IPS-NIHi11 (cell line): ENCODE data around the gene RAD51B.
"Not testable (repeated sequence)": the region's sequence is repeated elsewhere in the genome, so short reads cannot be mapped to it uniquely, and the experiment has no call there.

Source experiments
- DNase-seq: peaks from one replicate; pipeline ENCODE4 v3.0.0; 2012; ENCODE audit warnings: mixed read lengths, low spot score

Gene RAD51B

DNA sequence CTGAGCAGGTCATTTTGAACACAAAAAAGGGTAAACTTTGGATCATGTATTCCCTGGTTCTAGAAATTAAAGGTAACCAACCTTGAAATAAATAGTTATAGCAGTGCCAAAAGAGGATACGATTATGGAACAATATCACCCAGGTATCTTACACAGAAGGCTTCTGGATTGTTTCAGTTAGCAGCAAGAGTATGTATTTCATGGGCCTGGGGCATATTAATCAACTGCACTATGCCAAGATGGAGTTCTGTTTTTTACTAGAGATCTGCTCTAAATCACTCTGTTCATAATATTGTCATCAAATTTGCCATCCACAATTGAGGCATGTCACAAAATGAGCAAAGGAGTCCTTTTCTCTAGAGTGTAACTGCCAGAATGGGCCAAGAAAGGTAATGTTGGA, 357.1 kb downstream of the RAD51B start:
- DNase-seq: no peak

- DNase-seq: no peak
Observed at GRCh38 chr14:68177728-68178127, 358.1 kb downstream of the RAD51B start.

GRCh38 chr14:68178282-68178681, 358.7 kb downstream of the RAD51B start:
- DNase-seq: no peak

DNA sequence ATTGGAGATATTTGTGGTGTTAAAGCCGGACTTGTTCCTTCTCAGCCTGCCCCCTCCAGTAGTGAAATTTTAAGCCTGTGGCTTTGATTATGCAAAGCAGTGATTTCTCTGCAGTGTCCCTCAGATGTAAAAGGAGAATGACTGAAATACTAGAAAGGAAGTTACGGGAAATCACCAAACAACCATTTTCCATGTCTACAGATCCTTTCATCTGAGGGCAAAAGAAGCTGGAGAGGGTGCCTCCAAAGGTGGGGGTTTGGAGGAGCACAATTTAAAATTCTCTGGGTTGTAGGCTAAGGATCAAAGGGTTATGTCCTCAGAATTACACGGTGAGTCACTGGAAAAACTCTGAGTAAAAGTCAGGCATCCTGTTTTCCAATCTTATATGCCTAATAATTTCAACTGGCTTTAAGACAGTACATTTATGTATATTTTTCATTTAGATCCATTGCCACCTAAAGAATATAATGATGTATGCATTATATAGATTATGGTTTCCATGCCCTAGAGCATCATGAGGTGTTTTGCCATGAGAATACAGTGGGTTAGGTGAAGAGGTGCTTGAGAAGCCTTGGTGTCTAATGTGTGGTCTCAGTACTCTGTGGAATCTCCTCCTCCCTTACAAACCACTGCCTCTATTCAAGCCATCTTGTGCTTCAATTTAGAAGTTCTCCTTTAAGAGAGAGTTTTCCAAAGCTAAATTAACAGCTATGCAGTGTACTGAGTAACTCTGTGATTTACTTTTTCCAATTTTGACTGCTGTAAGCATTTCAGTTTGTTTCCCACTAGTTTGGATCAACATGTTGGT, 362.1 kb downstream of the RAD51B start:
- DNase-seq: no peak

DNA sequence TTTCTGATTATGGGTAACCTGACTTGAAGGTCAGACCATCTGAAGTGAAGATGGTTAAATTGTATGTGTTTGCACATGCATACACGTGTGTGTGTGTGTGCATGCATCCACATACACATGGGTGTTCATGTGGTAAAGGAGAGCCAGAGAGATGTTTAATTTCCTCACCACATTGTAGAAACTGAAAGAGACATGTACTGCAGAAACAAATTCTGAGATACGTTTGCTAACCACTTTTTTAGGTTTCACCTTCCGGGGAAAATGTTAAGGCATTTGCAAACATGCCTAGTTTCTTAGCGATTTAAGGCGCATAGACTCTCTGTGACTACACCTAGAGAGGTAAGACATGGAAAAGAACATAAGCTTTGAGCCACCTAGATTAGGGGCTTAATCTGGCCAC, 362.9 kb downstream of the RAD51B start:
- DNase-seq: no peak

- not testable (repeated sequence) for DNase-seq
Observed at GRCh38 chr14:68186500-68187276, 367.1 kb downstream of the RAD51B start.

GRCh38 chr14:68188174-68188573, 368.6 kb downstream of the RAD51B start:
- DNase-seq: no peak

GRCh38 chr14:68190032-68190431, 370.5 kb downstream of the RAD51B start:
- no peak for DNase-seq

DNA sequence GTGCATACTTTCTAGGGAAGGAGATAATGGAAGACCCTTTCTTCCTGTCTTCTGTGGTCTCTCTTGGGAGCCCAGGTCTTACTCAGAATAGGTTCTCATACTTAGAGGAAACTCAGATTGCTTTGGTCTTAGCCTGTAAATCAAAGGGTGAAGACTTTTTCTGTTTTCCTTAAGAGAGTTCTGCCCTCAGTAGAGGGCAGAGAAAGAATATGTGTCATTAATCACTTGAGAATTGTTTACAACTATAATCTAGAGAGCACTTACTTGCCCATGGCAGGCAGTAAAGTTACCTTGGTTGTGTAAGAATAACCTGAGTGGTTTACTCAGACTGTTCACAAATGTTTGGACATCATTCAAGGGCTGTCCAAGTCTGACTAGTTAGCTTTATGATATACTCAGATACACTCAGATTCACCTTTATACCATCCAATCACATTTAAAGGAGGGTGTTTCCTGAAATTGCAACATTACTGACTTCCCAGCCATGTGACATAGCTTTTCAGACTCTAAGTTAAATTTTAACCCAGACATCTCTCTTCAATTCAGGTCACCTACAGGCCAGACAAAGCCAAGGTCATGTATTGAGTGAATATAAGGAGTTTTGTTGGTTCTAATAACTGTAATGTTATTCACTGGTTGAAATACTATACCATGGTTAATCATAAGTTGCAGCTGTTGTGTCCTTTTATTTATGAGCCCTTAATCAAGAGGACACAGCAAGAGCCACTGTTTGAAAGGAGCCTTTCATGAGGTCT, 372.2 kb downstream of the RAD51B start:
- no peak for DNase-seq

DNA sequence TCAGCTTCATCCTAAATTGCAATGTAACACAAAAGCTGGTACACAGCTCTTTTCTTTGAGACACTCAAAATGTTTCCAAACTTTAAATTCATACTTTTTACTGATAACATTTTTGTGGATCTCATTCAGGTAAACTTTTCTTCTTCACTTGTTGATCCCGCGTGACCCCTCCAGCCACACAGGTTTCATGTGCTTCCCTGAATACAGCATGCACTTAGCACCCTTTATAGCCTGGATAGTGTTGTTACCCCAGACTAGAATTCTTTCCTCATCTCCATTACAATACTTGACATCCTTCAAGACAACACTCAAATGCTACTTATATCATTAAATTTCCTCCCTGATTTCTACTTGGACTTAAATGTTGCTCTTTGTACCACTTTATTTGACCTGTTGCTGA, 373.4 kb downstream of the RAD51B start:
- no peak for DNase-seq

DNA sequence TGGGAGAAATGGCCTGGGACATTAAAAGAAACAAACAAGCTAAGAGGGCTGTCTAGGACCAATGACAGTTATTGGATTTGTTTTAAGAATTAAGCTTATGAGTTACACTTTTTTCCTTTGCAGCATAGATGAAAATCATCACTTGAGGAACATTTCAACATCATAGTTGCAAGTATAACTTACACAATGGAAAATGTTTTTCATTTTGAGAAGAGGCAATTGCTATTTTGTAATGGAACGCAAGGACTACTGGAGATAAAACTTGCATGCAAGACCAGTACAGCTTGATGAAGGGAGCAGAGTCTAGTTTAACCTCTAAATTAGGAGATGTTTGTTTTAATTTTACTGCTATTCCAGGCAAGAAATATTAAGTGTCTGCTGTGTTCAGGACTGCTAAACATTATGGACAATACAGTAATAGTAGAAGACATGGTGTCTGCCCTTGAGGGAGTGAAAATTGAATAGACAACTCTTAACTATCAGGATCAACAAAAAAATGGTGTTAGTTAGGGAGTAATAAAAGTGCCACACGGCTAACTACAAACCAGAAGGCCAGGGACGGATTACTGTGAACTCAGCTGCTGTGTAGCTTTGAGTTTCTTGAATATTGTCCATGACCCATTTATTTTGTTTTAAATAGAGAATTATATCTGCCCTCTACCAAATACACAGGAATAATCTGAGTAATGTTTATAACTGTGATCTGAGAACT, 374.5 kb downstream of the RAD51B start:
- DNase-seq: no peak

GRCh38 chr14:68195126-68195525, 375.5 kb downstream of the RAD51B start:
- DNase-seq: no peak

DNA sequence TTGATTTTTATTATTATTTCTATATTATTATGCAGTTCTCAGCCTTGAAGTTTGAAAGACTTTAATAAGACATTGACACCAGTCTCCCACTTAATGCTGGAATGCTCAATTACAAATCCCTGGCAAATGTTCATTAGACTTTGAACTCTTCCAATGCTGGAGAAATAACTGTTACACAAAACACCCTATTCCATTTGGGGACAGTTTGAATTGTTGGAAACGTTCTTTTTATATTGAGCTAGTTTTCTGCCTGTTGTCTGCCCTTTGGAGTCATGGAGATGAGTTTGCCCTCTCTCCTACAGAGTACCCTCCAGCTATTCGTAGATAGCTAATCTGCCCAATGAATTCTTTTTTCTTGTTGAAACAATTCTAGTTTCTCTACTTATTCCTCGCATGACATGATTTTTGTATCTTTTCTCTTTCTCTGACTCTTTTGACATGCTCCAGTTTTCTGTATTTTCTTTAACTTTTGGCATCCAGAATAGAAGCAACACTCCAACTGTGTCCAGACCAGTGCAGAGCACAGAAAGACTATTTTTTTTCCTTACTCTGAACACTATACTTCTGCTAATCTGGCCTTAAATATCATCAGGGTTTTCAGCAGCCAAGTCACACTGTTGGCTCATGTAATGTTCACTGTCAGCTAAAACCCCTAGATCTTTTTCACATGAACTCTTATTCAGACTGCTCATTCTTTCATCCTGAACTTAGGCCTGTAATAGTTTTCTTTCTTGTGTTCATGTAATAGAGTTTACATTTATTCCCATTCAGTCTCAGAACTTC, 379.3 kb downstream of the RAD51B start:
- DNase-seq: no peak

- DNase-seq: peak; percentile 53
Observed at GRCh38 chr14:68199554-68200151, 380.1 kb downstream of the RAD51B start.

- DNase-seq: no peak
Observed at GRCh38 chr14:68203871-68204270, 384.3 kb downstream of the RAD51B start.

DNA sequence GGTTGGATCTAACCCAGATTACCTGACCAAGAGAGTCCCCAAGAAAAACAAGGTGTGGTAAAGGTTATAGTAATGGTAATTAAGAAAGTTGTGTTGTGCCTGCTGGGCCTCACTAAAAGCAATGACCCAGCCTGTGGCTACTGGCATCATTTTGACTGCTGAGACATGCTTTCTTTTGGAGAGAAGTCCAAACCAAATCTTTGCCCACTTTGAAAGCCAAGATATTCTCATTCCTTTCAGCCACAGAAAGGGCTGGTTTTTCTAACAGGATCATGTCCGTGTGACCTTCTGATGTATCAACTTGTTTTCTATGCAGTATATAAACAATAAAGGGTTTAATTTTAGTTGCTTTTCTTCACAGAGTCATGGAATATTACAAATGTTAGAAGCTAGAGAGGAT, 388.6 kb downstream of the RAD51B start:
- no peak for DNase-seq

GRCh38 chr14:68208626-68209317, 389.2 kb downstream of the RAD51B start:
- DNase-seq: no peak

- DNase-seq: no peak
Observed at GRCh38 chr14:68210729-68211299, 391.2 kb downstream of the RAD51B start.

GRCh38 chr14:68211421-68211820, 391.8 kb downstream of the RAD51B start:
- DNase-seq: no peak

DNA sequence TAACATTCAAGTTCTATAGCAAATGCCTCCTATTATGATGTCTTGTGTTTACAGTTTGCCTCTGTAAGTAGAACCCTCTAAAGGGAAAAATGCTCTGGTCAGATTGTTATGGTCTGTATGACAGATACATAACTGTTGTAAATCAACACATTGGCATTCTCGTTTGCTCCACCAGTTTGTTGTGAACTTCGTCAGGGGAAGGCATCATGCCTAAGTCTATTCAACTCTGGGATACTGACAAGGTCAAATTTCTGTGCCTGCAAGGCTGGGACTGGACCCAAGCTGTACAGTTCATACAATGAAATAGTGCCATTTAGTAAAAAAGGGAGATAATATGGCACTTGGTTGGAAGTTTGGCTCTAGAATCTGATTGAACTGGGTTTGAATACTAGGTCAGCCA, 392.3 kb downstream of the RAD51B start:
- DNase-seq: no peak
